ENCODE data around the gene PTPN2.

PTPN2 gene

GRCh38 chr18:12841070-12841469 is 43.0 kb downstream of the PTPN2 start:
- no peak overlapping the region for H3K4me3 ChIP-seq (ENCODE audit: low read length)
- DNase-seq (ENCODE audit: low read depth) = peak; percentile 41
- peak; percentile 27 for TF ChIP-seq CTCF (IDR thresholded peaks at IDR 0.05; ENCODE audit: insufficient read depth, low read depth, low read length, missing control alignments)

DNA sequence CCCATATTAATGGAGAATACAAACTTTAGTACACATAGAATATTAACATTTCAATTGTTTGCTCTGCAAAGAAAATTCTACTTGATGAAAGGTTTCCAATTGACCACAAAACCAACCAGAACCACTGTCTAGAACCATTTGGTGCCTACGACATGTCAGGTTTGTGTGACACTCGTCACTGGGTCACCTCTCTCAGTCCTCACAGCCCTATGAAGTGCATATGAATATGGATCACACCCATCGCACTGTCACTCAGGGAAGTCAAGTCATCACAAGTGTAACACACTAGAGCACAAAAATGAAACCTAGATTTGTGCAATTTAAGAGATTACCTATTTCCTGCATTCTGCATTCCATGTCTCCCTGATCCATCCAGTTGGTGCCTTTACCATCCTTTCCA is 43.7 kb downstream of the PTPN2 start:
- no peak for TF ChIP-seq CTCF (IDR thresholded peaks at IDR 0.05; ENCODE audit: insufficient read depth, low read depth, low read length, missing control alignments)
- H3K4me3 ChIP-seq (ENCODE audit: low read length) = no peak overlapping the region
- no peak for DNase-seq (ENCODE audit: low read depth)

GRCh38 chr18:12839526-12840196 is 44.4 kb downstream of the PTPN2 start:
- H3K4me3 ChIP-seq (ENCODE audit: low read length) = no peak overlapping the region
- TF ChIP-seq CTCF (IDR thresholded peaks at IDR 0.05; ENCODE audit: insufficient read depth, low read depth, low read length, missing control alignments) = no peak
- peak; percentile 49 for DNase-seq (ENCODE audit: low read depth)

DNA sequence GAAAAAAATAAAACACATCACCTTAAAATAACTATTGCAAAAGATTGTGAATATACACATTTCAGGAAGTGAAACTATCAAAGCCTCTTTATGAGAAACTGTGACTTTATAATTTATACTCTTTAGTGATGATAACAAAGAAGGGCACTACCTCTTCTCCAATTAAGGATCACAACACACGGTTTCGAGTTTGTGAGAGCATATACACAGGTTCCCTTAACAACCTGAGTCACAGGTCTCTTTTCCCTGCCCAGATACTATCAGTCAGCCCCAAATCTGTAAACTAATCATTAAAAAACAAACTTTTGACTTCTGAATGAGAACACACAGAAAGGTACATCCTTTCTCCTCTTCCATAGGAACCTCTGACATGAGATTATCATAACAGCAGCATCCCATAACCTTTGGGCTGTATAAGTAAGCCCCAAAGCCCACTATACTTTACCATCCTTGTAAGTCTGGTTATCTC is 44.9 kb downstream of the PTPN2 start:
- H3K4me3 ChIP-seq (ENCODE audit: low read length) = no peak overlapping the region
- no peak for TF ChIP-seq CTCF (IDR thresholded peaks at IDR 0.05; ENCODE audit: insufficient read depth, low read depth, low read length, missing control alignments)
- DNase-seq (ENCODE audit: low read depth) = peak; percentile 80

- no peak for TF ChIP-seq CTCF (IDR thresholded peaks at IDR 0.05; ENCODE audit: insufficient read depth, low read depth, low read length, missing control alignments)
- DNase-seq (ENCODE audit: low read depth) = peak; percentile 98
- H3K4me3 ChIP-seq (ENCODE audit: low read length) = peak overlapping the region; percentile 14
Observed at GRCh38 chr18:12838178-12838634, 45.8 kb downstream of the PTPN2 start.

DNA sequence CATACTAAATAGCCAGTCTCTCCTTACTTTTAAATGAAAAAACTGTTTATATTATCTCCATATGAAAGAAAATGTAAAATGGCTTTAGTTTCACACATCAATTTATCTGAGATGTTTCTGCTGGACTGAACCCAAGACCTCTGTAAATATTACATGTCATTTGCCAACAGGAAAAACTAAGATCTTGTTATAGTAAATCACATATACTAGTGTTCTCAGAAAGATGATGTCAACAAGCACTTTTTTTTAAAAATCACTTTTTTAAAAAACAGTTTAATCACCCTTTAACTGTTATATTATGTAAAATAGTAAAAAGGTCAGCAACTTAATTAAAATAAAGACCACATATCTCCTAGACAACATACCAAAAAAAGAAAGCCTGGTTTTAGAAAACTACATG is 46.3 kb downstream of the PTPN2 start:
- no peak for TF ChIP-seq CTCF (IDR thresholded peaks at IDR 0.05; ENCODE audit: insufficient read depth, low read depth, low read length, missing control alignments)
- DNase-seq (ENCODE audit: low read depth) = peak; percentile 26
- no peak overlapping the region for H3K4me3 ChIP-seq (ENCODE audit: low read length)

GRCh38 chr18:12836551-12836950 is 47.5 kb downstream of the PTPN2 start:
- no peak overlapping the region for H3K4me3 ChIP-seq (ENCODE audit: low read length)
- no peak for DNase-seq (ENCODE audit: low read depth)
- TF ChIP-seq CTCF (IDR thresholded peaks at IDR 0.05; ENCODE audit: insufficient read depth, low read depth, low read length, missing control alignments) = no peak
